ENCODE measurements around the gene SLC12A8.

SLC12A8 gene

DNA sequence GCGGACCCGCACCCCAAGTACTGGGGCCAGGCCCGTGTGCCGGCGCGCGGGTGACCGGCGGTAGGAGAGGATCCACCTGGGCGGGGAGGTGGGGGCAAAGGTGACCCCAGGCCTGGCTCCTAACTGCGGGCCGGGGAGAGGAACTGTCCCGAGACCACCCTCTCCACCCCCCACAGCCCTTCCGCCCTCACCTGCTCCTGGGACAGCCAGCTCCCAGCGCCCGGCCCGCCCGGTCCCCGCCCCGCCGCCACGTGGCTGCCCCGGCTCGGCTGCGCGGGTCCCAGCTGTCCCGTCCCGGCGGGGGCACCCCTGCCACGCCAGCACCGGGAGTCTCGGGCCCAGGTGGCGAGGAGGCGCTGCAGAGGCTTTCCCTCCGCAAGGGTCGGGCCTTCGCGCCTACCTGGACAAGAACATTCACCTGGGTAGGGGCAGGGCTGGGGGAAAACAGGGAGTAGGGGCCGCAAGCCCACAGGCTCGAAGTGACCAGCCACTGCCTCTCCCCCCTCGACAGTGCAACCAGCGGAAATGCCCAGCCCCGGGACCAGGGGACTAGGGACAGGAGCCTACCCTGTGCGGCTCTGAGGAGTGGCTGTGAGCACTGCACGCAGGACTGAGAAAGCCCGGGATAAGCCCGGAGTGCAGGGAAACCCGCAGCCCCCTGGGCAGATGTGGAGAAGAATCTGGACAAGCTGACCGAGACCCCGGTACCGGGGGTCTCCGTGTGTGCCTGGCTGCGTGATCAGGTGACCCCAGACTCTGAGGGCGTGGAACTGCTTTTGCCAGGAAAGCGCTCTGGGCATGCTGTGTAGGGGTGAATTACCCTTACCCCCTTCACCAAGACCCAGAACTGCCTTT, at the start of gene SLC12A8:
Gene SLC12A8 (minus strand): TSS at position 240 of the 855 bp plus-strand sequence. CDS start 1,399 bp downstream, outside the sequence.
- no peak for DNase-seq (ENCODE audit: low read depth in 2 of 2)

GRCh38 chr3:125262161-125262560, 49.6 kb upstream of the SLC12A8 start:
- DNase-seq (ENCODE audit: low read depth in 2 of 2) = no peak

DNA sequence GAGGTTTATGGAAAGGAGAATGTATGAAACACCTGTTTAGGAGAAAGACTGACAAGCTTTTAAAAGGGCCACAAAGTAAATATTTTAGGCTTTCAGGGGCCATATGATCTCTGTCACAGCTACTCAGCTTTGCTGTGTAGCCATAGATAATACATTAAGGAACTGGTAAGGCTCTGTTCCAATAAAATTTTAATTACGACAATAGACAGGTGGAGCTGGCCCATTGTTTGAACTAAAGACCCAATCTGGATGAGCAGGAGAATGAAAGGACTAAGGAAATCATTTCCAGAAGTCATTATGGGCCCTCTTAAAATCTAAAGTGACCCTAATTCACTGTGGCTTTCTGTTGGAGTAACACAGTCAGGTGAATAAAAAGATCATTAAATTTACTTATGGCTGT, 48.5 kb upstream of the SLC12A8 start:
- no peak for DNase-seq (ENCODE audit: low read depth in 2 of 2)

GRCh38 chr3:125260158-125260557, 47.6 kb upstream of the SLC12A8 start:
- no peak for DNase-seq (ENCODE audit: low read depth in 2 of 2)

DNA sequence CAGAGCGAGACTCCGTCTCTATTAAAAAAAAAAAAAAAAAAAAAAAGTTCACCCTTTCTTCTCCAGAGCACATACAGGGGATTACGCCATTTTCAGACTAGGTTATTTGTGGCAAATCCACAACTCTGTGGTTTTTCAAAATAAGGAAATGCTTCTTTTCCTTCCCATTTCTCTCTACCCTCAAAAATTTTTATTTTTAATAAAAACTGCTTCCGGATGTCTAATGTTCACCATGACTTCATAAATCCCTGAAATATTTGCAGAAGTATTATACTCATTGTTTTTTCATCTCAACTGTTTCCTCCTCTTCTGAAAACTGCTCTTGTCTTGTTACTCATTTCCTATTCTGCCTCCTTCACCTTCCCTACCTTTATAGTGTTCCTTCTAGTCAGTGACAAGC, 45.0 kb upstream of the SLC12A8 start:
- no peak for DNase-seq (ENCODE audit: low read depth in 2 of 2)

- DNase-seq (ENCODE audit: low read depth in 2 of 2) = no peak
Measured at GRCh38 chr3:125256675-125257074, 44.1 kb upstream of the SLC12A8 start.

- DNase-seq (ENCODE audit: low read depth in 2 of 2) = no peak
Measured at GRCh38 chr3:125250973-125251372, 38.4 kb upstream of the SLC12A8 start.

DNA sequence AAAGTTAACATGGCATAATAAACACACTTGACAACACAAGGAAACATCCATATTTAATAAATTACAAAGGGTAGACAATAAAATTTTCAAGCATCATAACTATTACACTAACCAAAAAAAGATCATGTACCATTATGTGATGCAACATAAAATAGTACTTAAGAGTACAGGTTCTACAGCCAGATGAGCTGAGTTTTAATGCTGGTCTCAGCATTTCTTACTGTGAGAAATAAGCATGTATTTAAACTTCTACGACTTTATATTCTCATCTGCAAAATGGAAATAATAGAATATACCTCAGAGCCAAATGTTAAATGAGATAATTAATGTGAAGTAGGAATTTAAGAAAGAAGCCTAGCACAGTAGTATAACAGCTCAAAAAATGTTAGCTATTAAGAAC, 33.7 kb upstream of the SLC12A8 start:
- DNase-seq (ENCODE audit: low read depth in 2 of 2) = no peak

GRCh38 chr3:125245521-125245920, 33.0 kb upstream of the SLC12A8 start:
- DNase-seq (ENCODE audit: low read depth in 2 of 2) = no peak

DNA sequence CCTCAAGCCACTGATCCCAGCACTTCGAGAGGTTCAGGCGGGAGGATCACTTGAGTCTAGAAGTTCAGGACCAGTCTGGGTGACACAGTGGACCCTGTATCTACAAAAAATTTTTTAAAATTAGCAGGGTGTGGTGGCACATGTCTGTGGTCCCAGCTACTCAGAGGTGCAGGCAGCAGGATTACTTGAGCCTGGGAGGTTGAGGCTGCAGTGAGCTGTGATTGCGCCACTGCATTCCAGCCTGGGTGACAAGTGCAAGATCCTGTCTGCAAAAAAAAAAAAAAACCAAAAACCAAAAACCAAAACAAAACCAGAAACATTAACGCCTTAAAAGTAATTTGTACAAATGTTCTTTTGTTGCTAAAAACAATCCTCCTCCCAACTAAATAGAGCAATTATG, 27.9 kb upstream of the SLC12A8 start:
- no peak for DNase-seq (ENCODE audit: low read depth in 2 of 2)

- DNase-seq (ENCODE audit: low read depth in 2 of 2) = no peak
Measured at GRCh38 chr3:125239266-125239665, 26.7 kb upstream of the SLC12A8 start.

- no peak for DNase-seq (ENCODE audit: low read depth in 2 of 2)
Measured at GRCh38 chr3:125238759-125239158, 26.2 kb upstream of the SLC12A8 start.

DNA sequence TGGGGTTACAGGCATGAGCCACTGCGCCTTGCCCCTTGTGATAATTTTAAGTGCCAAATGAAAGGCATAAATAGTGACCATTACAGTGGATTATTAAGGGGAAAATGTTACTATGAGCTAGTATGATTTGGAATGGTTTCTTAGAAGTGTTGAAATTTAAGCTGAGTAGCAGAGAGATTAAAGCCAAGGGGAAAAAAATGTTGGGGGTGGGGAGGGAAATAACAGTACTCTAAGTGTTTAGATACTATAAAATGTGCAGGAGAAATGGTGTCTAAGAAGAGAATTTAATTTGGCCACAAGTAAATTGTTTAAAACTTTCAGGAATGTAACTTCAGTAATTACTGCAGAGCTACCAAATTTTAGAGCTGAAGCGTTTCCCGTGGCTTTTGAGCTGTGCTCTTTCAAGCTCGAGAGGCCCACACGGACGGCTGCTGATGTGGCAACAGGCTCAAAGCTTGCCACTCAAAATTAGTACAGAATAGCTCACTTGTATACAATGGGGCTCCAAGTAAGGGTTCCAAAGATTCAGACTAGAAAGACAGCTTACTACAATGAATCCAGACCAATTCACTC, 23.9 kb upstream of the SLC12A8 start:
- no peak for DNase-seq (ENCODE audit: low read depth in 2 of 2)

DNA sequence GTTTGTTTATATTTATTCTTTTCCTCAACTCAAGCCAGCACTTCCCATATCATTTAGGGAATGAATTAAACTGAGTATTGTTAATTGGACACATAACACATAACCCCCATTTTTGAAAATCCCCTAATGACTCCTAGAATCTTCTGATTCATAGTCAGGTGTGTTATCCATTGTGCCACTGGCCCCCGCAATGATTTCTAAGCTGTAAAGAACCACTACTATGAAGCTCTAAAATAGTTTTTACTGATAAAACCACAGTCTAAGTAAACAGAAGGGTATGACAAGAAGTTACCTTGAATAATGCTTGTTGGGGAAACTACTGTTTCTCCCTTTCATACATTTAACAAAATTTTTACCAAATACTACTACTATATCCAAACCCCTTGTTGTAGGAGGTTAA, 22.3 kb upstream of the SLC12A8 start:
- no peak for DNase-seq (ENCODE audit: low read depth in 2 of 2)

DNA sequence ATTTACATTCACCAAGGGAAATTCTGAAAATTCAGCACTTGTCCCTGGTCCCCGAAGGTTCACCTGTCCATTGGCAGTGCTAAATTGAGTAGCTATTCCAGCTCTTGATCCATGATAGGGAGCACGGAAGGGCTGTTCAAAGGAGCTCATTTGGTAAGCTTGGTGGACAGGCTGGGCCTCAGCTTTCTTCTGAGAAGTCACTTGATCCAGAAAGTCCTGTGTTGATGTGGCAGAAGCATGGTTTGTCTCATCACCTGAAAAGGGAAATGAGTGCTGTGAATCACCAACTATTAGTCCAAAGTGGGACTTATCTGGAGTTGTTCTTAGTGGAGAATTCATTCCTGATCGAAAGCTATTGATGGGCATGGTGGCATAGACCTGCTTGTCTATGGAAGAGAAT, 19.9 kb upstream of the SLC12A8 start:
- no peak for DNase-seq (ENCODE audit: low read depth in 2 of 2)

DNA sequence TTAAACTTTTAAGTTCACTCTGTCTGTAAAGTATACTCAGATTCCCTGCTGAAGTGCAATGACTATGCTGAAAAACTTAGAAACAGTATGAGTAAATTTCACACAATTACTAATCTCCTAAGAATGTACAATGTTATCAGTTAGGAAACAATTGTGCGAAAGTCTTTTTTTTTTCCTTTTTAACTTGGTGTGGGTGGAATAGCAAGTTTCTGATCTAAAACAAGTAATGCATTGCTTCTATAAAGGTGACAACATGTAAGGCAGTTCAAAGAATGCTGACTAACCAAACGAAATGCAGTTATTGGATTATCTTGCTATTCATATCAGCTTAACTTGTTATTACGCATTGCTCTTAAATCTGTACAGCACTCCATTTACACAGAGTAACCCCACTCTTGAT, 19.3 kb upstream of the SLC12A8 start:
- DNase-seq (ENCODE audit: low read depth in 2 of 2) = no peak

GRCh38 chr3:125229707-125230106, 17.2 kb upstream of the SLC12A8 start:
- no peak for DNase-seq (ENCODE audit: low read depth in 2 of 2)

DNA sequence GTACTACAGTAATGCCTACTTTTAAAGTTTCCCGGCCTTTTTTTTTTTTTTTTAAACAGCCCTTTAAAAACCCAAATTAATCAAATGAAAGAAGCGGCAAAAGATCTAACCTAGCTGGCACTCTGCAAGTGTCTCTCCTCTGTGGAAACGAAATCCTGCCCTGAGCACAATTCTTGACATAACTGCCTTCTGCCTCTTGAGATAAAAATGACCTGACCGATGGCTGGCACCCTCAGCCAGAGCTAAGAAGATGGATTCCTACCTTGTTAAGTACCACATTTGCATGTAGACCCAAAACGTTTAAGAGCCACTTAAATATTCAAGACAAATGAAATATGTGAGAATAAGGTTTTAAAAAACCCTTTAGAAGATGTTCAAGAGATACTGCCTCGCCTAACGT, 16.6 kb upstream of the SLC12A8 start:
- no peak for DNase-seq (ENCODE audit: low read depth in 2 of 2)

DNA sequence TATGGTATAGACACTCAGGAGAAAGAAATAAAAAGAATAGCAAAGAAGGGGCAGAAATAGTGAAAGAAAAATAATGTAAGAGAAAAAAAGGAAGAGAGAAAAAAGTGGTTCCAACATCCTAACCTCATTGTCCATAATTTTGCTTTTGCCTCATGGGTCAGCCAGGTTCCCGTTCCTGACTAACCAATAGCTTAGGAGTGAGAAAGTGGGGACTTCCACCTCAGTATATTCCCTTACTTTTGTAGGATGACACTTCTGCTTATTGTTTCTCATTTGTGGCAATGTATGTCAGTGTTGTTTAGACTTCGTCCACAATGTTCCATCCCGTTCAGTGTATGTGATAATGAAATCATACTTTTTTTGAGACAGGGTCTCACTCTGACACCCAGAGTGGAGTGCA, 9.3 kb upstream of the SLC12A8 start:
- no peak for DNase-seq (ENCODE audit: low read depth in 2 of 2)

- no peak for DNase-seq (ENCODE audit: low read depth in 2 of 2)
Measured at GRCh38 chr3:125220727-125221429, 8.3 kb upstream of the SLC12A8 start.

- DNase-seq (ENCODE audit: low read depth in 2 of 2) = no peak
Measured at GRCh38 chr3:125220183-125220582, 7.6 kb upstream of the SLC12A8 start.

- DNase-seq (ENCODE audit: low read depth in 2 of 2) = no peak
Measured at GRCh38 chr3:125219261-125219701, 6.7 kb upstream of the SLC12A8 start.

GRCh38 chr3:125214738-125215137, 2.2 kb upstream of the SLC12A8 start:
- DNase-seq (ENCODE audit: low read depth in 2 of 2) = no peak
